ENCODE measurements around the gene BST2. TPM values are rescaled to one million over a fixed set of nuclear protein-coding genes. Genes with fewer than 3 reads are reported as not detected.

BST2 gene
- total RNA-seq, 1 experiment from 2014 or later, result 203 TPM

- Histone ChIP-seq H3K4me3 (ENCODE audit: insufficient read depth, low read depth, low read length) (no peak overlapping the region), H3K27me3 (ENCODE audit: control insufficient read depth, insufficient read depth, low read length) (no peaks in the 10 kb centered on the region), H3K36me3 (replicated peaks; ENCODE audit: control insufficient read depth, insufficient read depth, low read length) (no peaks in the 10 kb centered on the region)
- no peak for DNase-seq
Measured at GRCh38 chr19:17353386-17353785, 52.0 kb downstream of the BST2 start.

Other genes starting within 250 kb of the BST2 start
- 6.9 and 14.4 TPM in 2 replicates for gene USE1, start 190.3 kb downstream of the BST2 start, total RNA-seq (2014; rRNA removed; shearing (Covaris generic))
- gene OCEL1, start 179.4 kb downstream of the BST2 start, total RNA-seq (2014; rRNA removed; shearing (Covaris generic)), result 13.0 and 18.3 TPM in 2 replicates
- 232 and 246 TPM in 2 replicates for gene NR2F6, start 159.7 kb downstream of the BST2 start, total RNA-seq (2014; rRNA removed; shearing (Covaris generic))
- 7.5 and 13.6 TPM in 2 replicates for gene USHBP1, start 140.9 kb downstream of the BST2 start, total RNA-seq (2014; rRNA removed; shearing (Covaris generic))
- gene BABAM1, start 138.2 kb downstream of the BST2 start, total RNA-seq (2014; rRNA removed; shearing (Covaris generic)), result 186 and 194 TPM in 2 replicates
- gene ANKLE1, start 123.7 kb downstream of the BST2 start, total RNA-seq (2014; rRNA removed; shearing (Covaris generic)), result 18.0 and 22.7 TPM in 2 replicates
- gene ABHD8, start 102.2 kb downstream of the BST2 start, total RNA-seq (2014; rRNA removed; shearing (Covaris generic)), result 13.6 and 15.1 TPM in 2 replicates
- gene MRPL34, start 99.8 kb downstream of the BST2 start, total RNA-seq (2014; rRNA removed; shearing (Covaris generic)), result 76.7 and 121 TPM in 2 replicates
- 32.8 and 50.8 TPM in 2 replicates for gene DDA1, start 96.1 kb downstream of the BST2 start, total RNA-seq (2014; rRNA removed; shearing (Covaris generic))
- 6.9 and 7.5 TPM in 2 replicates for gene ANO8, start 70.8 kb downstream of the BST2 start, total RNA-seq (2014; rRNA removed; shearing (Covaris generic))
- gene GTPBP3, start 68.1 kb downstream of the BST2 start, total RNA-seq (2014; rRNA removed; shearing (Covaris generic)), result 63.0 and 64.9 TPM in 2 replicates
- gene PLVAP, start 28.3 kb downstream of the BST2 start, total RNA-seq (2014; rRNA removed; shearing (Covaris generic)), result not detected in 2 replicates
- gene CCDC194, start 11.4 kb downstream of the BST2 start, total RNA-seq (2014; rRNA removed; shearing (Covaris generic)), result 0.42 and 1.5 TPM in 2 replicates
- gene MVB12A, start 14.4 kb upstream of the BST2 start, total RNA-seq (2014; rRNA removed; shearing (Covaris generic)), result 75.1 and 91.4 TPM in 2 replicates
- gene TMEM221, start 43.0 kb upstream of the BST2 start, total RNA-seq (2014; rRNA removed; shearing (Covaris generic)), result not detected in 2 replicates
- not detected in 2 replicates for gene NXNL1, start 55.3 kb upstream of the BST2 start, total RNA-seq (2014; rRNA removed; shearing (Covaris generic))
- 5.3 and 8.6 TPM in 2 replicates for gene SLC27A1, start 64.9 kb upstream of the BST2 start, total RNA-seq (2014; rRNA removed; shearing (Covaris generic))
- gene PGLS, start 106.0 kb upstream of the BST2 start, total RNA-seq (2014; rRNA removed; shearing (Covaris generic)), result 71.0 and 73.6 TPM in 2 replicates
- gene COLGALT1, start 150.0 kb upstream of the BST2 start, total RNA-seq (2014; rRNA removed; shearing (Covaris generic)), result 49.5 and 52.0 TPM in 2 replicates